ENCODE data around the gene EFEMP1.

- TF ChIP-seq CTCF (IDR thresholded peaks at IDR 0.05; ENCODE audit: borderline replicate concordance, extremely low read depth, low read length, poor library complexity, severe bottlenecking) (no peak), EZH2 (IDR thresholded peaks at IDR 0.05; ENCODE audit: borderline replicate concordance, low read depth, low read length, severe bottlenecking) (no peak)
Measured at GRCh38 chr2:55914786-55915185, 8.8 kb downstream of the EFEMP1 start.

Data from DND-41 (cell line).